NCI-H524 treated with DMSO at 0.1 percent for 48 hours (cell line): ENCODE results near the gene ARMC9.
"Not testable (repeated sequence)": the region's sequence is repeated elsewhere in the genome, so short reads cannot be mapped to it uniquely, and the experiment has no call there.

ENCODE experiments used
- DNase-seq: peaks from one replicate; lab custom pipeline; 2025; lab: John Stamatoyannopoulos, UW

Gene ARMC9

GRCh38 chr2:231287696-231288095, 89.3 kb downstream of the ARMC9 start:
- DNase-seq = no peak

- no peak for DNase-seq
Observed at GRCh38 chr2:231288590-231288989, 90.2 kb downstream of the ARMC9 start.

DNA sequence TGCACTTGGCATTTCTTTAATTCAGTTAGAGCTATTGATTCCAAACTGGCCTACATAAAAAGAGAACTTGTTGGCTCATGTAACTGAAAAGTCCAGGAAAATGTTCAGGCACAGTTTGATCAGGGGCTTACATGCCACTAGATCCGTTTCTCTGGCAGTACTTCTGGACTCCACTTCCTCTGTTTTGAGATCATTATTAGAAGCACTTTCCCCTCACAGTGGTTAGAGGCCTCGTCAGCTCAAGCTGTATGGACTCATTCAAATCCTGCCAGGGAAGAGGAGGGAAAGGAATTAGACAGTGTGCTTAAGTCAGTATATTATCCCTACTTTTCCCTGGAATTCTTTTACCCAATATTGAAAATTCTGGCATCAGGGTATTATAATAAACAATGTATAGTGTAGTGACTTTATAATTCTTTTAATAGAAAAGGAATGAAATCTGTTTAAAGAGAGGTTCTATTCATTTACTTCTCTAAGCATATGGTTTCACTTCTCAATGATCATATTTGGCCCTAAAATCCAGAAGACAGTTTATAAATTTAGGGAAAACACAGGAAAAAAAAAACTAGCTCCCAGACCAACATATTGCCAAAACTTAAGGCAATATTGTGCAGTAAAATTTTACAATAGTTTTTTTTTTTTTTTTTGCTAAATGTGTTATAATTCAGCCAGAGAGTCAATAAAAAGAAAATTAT, 92.0 kb downstream of the ARMC9 start:
- DNase-seq = no peak

DNA sequence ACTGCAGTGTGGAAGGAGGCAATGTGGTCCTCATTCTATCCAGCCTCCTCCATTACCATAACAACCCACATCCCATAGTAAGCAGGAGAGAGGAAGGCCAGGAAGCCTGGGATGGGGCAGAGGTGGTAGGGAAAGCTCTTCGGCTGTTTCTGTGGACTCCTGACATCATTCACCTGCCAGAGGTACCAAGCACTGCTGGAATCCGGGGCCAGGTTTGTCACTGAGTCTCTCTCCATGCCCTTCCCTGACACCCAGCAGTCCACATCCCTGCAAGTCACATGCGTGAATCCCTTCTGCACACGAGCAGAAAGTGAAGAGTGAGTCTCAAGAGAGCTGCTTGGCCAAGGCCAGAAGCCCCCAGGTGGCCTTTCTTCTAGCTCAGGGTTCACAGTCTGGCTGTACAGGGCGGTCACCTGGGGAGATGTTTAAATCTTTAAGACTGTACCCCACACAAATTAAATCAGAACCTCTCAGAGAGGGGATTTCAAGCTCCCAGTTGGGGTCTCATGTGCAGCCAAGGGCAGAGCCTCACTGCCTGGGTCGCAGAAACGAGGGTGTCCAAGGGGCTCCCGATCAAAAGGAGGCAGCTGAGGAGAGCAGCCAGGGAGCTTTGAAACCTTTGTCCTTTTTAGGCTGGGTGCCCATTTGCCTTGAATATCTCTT, 94.2 kb downstream of the ARMC9 start:
- no peak for DNase-seq

DNA sequence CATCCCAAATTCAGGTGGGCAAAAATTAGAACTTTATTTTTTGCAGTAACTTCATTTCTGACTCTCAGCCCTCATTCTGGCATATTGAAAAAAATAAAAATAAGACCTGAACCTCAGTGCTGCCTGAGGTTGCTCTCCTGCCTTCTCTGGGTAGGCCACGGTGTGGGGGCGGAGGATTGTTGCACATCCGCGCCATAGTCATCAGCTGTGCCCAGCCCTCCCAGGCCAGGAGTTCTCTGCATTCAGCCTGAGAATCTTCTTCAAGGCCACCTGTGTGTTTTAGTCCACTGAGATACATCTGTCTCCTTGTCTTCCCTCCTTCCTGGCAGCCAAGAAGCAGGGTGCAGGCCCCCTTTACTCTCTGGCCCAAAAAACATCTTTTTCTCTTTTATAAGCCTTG, 94.7 kb downstream of the ARMC9 start:
- no peak for DNase-seq

DNA sequence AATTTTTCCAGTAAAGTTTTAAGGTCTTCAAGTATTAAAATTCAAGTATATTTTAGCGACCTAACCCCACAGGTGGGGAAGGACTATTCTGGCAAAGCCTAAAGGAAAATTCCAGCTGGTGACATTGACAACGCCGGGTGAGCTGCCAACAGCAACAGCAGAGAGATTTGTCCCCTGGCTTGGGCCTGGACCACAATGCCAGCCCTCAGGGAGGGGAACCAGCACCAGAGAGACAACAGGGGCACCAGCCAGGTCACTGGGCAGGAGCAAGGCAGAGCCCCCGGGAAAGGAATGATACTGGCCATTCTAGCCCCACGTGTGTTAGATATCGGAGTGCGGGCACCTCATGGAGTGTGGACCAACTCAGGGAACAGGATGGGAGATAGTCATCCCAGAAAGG, 95.7 kb downstream of the ARMC9 start:
- no peak for DNase-seq

GRCh38 chr2:231294571-231295362, 96.3 kb downstream of the ARMC9 start:
- no peak for DNase-seq

DNA sequence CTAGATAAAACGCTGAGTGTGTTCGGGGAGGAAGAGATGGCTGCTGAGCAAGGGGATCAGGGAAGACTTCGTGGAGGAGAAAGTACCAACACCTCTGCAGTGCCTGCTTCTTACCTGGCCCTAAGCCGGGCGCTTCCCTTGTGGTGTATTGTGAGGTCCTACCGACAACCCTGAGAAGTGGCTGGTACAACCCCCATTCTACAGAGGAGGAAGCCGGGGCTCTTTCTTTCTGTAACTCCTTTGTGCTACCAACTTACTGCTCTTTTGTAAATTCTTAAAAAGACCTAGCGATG, 96.9 kb downstream of the ARMC9 start:
- no peak for DNase-seq

DNA sequence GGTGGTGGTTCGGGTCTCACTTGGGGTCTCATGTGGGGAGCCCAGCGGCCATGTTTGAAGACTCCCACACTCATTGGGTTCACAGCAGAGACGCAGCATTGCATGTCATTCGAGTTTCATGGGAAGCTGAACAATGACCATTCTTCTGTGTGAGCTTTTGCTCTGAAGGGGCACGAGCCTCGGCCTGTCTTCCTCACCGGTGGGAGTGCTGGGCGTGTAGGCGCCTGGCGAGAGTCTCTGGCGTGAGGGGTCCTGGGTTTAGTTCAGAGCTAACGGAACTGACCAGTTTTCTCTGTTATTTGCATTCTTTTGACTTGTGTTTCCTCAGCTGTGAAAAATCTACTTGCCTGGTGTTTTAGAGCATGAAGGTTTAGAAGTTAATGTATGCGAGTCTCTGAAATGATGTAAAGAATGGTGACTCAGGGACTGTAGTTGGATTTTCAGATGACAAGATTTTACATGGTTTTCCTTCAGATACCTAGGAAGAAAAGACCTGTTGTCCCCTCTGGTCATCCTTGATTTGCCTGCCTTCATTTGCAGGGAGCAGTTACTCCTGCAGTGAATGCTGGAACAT, 98.1 kb downstream of the ARMC9 start:
- no peak for DNase-seq

DNA sequence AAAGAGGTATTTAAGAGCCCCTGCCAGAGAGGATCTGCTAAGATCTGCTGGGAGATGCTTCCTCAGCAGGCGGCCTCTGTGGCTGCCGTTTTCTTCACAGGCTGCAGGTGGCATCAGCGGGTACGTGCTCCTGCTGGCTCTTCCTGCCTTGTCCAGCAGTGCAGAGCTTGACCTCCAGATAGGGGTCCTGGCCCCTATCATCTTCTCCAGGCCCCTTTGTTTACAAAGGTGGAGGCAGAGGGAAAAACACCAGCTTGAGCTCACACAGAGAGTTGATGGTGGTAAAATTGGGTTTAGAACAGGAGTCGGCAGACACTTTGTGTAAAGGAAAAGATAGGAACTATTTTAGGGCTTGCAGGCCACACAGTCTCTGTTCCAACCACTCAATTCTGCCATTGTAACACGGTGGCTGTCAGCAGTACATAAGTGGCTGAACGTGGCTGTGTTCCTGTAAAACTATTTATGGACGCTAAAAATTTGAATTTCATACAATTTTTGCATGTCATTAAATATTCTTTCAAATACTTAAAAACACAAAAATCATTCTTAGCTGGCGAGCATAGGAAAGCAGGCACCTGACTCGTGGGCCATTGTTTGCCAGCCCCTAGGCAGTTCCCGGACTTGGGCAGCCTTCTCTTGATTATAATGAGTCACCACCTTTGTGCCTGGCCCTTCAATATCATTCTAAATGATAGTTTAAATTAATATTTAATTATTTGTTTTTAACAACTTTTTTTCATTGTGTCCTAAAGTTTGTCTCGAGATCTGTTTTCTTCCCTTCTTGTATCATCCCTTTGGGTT, 98.9 kb downstream of the ARMC9 start:
- no peak for DNase-seq

- no peak for DNase-seq
Observed at GRCh38 chr2:231298091-231298490, 99.7 kb downstream of the ARMC9 start.

DNA sequence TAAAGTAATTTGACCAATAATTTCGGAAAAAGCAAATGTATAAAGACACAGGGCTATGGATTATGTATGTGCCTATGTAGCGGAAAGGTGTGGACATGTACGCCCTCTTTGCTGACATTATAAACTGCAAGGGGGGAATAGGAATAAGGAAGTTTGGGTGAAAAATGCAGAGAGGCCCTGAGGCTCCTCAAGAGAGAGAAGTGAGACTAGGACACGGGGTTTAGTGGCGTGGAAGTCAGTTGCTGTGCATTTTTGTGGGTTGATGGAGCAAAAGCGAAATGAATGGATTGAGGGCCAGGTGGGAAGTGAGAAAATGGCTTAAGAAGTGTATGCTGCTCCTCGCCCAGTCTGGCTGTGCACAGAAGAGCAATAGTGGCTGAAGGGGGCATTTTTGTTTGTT, 100.8 kb downstream of the ARMC9 start:
- no peak for DNase-seq

DNA sequence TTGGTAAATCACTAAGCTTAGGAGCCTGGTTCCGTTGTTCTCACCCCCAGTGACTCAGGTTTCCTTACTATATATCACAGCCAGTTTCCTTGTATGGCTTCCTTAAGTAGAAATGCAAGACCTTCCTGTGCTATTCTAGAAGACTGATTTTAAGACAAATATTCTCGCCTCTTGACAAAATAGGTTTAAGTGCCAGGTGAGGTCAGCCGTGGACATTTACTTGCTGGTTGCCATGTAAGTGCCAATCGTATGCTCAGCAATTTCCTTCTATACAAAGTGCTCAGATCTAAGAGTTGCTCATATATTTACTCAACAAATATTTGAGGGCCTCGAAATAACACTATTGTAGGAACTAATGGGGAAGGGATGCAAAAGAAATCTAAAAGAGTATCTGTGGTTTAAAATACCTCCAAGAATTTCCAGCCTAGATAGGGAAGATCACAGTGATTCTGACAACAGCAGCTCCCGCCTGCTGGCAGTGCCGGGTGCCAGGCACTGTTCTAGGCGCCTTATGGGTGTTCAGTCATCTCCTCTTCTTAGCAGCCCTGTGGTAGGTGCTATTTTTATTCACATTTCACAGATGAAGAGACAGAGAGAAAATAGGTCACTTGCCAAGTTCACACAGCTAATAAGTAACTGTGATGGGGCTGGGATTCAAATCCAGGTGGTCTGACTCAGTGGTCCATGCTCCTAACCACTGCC, 101.7 kb downstream of the ARMC9 start:
- no peak for DNase-seq

DNA sequence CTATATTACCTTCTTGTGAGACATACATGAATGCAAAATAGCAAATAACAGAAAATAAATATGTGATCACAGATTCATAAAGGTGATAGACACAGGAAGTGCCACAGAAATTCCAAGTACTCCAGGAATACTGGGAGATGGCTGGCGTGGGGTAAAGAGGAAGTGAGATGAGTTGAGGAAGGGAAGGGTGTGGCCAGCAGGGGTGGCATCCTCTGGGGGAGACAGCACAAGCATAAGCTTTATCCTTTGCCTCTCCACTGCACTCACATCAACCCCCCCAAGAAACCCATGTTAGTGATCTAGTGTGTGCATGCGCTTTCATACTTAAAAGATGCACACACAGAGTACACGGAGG, 102.3 kb downstream of the ARMC9 start:
- no peak for DNase-seq

DNA sequence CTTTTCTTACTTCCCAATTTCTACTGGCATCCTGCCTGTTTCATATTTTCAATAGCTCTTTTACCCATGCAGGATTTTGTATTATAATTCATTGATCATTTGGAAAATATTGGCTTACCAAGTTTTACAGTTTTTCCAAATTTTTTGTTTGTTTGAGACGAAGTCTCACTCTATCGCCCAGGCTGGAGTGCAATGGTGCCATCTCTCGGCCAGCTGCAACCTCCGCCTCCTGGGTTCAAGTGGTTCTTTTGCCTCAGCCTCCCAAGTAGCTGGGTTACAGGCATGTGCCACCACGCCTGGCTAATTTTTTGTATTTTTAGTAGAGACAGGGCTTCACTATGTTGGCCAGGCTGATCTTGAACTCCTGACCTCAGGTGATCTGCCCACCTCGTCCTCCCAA, 105.8 kb downstream of the ARMC9 start:
- not testable (repeated sequence) for DNase-seq

- DNase-seq = no peak
Observed at GRCh38 chr2:231305221-231305620, 106.8 kb downstream of the ARMC9 start.

DNA sequence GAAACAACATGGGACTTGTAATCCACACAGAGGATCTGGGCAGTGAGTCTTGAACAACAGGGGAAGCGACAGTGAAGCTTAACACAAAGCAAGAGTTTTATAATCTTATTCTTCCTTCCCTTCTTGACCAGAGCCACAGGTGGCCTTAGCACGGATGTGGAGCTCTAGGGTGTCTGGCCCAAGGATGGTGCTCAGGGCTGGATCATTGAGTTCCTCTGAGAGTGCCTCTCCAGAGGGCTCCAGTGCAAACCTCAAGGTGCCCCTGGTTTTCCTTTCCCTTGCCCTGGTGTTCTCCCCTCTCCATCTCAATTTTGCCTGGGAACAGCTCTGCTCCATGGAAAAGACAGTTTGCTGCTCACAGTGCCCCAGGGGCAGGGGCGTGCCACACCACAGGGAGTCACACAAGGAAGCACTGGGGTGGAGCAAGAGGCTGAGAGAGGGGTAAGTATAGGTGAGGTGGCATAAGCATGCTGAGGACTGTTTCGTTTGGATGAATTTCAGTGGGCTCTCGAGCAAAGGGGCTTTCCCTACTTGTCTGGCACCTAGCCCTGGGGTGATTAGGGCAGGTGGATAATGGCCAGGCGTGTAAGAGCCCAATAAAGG, 108.5 kb downstream of the ARMC9 start:
- DNase-seq = no peak

DNA sequence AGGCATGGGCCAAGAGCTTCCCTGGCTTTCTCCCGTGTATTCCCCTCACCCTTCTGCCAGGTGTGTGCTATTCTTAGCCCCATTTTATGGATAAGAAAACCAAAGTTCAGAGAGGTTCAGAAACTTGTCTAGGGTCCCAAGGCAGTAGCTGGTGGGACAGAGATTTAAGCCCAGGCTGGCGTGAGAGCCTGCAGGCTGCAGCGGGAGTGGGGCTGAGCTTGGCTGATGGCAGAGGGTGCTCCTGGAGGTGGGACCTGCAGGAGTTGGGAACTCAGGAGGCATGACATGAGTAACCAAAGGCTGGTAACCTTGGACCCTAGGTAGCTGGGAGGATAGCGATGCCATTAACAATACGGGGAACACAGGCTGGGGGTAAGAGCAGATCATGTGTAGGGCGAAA, 109.8 kb downstream of the ARMC9 start:
- DNase-seq = no peak

- DNase-seq = no peak
Observed at GRCh38 chr2:231308631-231309428, 110.4 kb downstream of the ARMC9 start.

DNA sequence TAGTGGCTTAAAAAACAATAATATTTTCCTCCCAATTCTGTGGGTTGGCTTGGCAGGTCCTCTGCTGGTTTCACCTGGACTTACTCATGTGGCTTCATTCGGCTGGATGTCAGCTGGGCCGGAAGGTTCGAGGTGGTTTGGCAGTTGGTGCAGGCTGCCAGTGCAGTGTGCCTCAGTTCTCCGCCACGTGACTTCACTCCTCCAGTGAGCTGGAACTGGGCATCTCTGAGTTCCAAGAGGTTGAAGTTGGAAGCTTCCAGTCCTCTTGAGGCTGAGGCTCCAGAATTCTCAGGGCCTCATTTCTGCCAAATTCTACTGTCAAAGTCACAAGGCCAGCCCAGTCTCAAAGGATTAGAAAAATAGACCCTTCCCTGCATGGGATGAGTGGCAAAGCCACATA, 113.6 kb downstream of the ARMC9 start:
- no peak for DNase-seq
